Trophoblast cell (in vitro differentiated cells and primary cell): Measurements from ENCODE around the gene PRDM4.

Experiments used
- DNase-seq, 2 donors: peaks; one replicate each; pipeline ENCODE4 v3.0.0-alpha.2; 2016
- H2AFZ ChIP-seq: 2 replicates; pipeline ENCODE4 v1.6.1; 2013; ENCODE audit warnings: low read length, moderate library complexity, mild to moderate bottlenecking; ENCODE audit not compliant: insufficient read depth, poor library complexity
- H2AK5ac ChIP-seq: 2 replicates; pipeline ENCODE4 v1.6.1; 2013; ENCODE audit warnings: mild to moderate bottlenecking, low read length
- H2BK120ac ChIP-seq: 2 replicates; pipeline ENCODE4 v1.6.1; 2013; ENCODE audit warnings: low read length, mild to moderate bottlenecking, moderate library complexity; ENCODE audit not compliant: insufficient read depth, poor library complexity
- H2BK12ac ChIP-seq: 2 replicates; pipeline ENCODE4 v1.6.1; 2013; ENCODE audit warnings: mild to moderate bottlenecking, low read length, moderate library complexity
- H2BK5ac ChIP-seq: 2 replicates; pipeline ENCODE4 v1.6.1; 2013; ENCODE audit warnings: low read length, low read depth, moderate library complexity, mild to moderate bottlenecking; ENCODE audit not compliant: poor library complexity
- H3K14ac ChIP-seq: 2 replicates; pipeline ENCODE4 v1.6.1; 2013; ENCODE audit warnings: mild to moderate bottlenecking, low read length
- H3K18ac ChIP-seq: 2 replicates; pipeline ENCODE4 v1.6.1; 2013; ENCODE audit warnings: mild to moderate bottlenecking, low read length
- H3K23ac ChIP-seq: 2 replicates; pipeline ENCODE4 v1.6.1; 2013; ENCODE audit warnings: low read length
- H3K27ac ChIP-seq: 2 replicates; pipeline ENCODE4 v1.5.1; 2013; ENCODE audit warnings: low read depth, mild to moderate bottlenecking, inconsistent platforms, low read length, moderate library complexity
- H3K27me3 ChIP-seq: 2 replicates; pipeline ENCODE4 v1.6.1; 2013; ENCODE audit warnings: inconsistent platforms, mild to moderate bottlenecking, low read length, moderate library complexity; ENCODE audit not compliant: insufficient read depth
- H3K36me3 ChIP-seq, 2 experiments: 1 replicate in 1 of 2; 2 replicates in 1 of 2; pipeline ENCODE4 v1.6.1; 2013; ENCODE audit warnings: low read length in 2 of 2, mild to moderate bottlenecking in 2 of 2, moderate library complexity in 1 of 2; ENCODE audit not compliant: insufficient read depth in 2 of 2, control insufficient read depth in 1 of 2
- H3K4ac ChIP-seq: 2 replicates; pipeline ENCODE4 v1.6.1; 2013; ENCODE audit warnings: low read depth, mild to moderate bottlenecking, low read length, moderate library complexity
- H3K4me1 ChIP-seq, 2 experiments: 1 replicate in 1 of 2; 2 replicates in 1 of 2; pipeline ENCODE4 v1.6.1; 2013; ENCODE audit warnings: low read length in 2 of 2, mild to moderate bottlenecking in 2 of 2, moderate library complexity in 1 of 2; ENCODE audit not compliant: insufficient read depth in 2 of 2, control insufficient read depth in 1 of 2
- H3K4me2 ChIP-seq: 2 replicates; pipeline ENCODE4 v1.6.1; 2013; ENCODE audit warnings: inconsistent platforms, mild to moderate bottlenecking, low read length, moderate library complexity
- H3K4me3 ChIP-seq: 2 replicates; pipeline ENCODE4 v1.5.1; 2013; ENCODE audit warnings: mild to moderate bottlenecking, low read depth, low read length, inconsistent platforms
- H3K79me1 ChIP-seq: one replicate; pipeline ENCODE4 v1.6.1; 2013; ENCODE audit warnings: low read length
- H3K79me2 ChIP-seq: 2 replicates; pipeline ENCODE4 v1.6.1; 2013; ENCODE audit warnings: low read length, mild to moderate bottlenecking; ENCODE audit not compliant: control insufficient read depth, insufficient read depth, poor library complexity
- H3K9ac ChIP-seq: 2 replicates; pipeline ENCODE4 v1.6.1; 2013; ENCODE audit warnings: mild to moderate bottlenecking, low read length
- H3K9me3 ChIP-seq: 2 replicates; pipeline ENCODE4 v1.6.1; 2013; ENCODE audit warnings: low read depth, mild to moderate bottlenecking, control low read depth, inconsistent platforms, low read length; ENCODE audit not compliant: insufficient read depth
- H4K12ac ChIP-seq: 2 replicates; pipeline ENCODE4 v1.6.1; 2013; ENCODE audit warnings: low read depth, mild to moderate bottlenecking, low read length, moderate library complexity
- H4K8ac ChIP-seq: 2 replicates; pipeline ENCODE4 v1.6.1; 2013; ENCODE audit warnings: low read depth, mild to moderate bottlenecking, low read length, moderate library complexity
- H4K91ac ChIP-seq: one replicate; pipeline ENCODE4 v1.6.1; 2013; ENCODE audit warnings: low read depth, mild to moderate bottlenecking, low read length, moderate library complexity
- WGBS: extraction: QIAGEN DNeasy Blood & Tissue Kit; methylation state at CpG from one replicate; pipeline ENCODE4 v1.1.7; 2013; ENCODE audit warnings: missing lambda C conversion rate; ENCODE audit not compliant: insufficient read length, insufficient coverage; ENCODE audit errors: extremely low coverage; 5-methylcytosine and 5-hydroxymethylcytosine counted together

Gene PRDM4

DNA sequence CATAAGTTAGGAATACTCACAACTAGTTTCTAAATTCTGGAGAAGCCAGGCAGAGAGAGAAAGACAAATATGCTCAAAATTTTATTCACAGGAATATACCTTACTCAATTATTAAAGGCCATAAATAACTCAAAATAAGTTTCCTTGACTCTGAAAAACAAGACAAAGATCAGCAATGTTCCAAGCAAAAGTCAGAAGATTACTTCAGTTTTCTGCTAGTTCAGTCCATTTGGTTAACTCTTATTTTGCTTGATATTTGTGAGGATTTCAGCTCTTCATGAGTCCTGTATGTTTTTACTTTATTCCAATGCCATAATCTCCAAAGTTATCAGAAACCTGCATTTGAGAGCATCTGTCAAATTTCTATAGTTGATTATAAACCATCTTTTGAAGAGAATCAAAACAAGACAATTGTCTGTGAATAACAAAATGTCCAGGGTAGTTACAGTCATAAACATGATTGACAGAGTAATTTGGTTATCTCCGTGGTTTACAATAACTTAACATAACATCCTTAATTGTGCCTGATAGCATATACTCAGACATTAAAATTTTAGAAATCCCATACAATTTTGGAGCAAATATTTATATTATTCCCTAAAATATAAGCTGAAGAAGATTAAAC is 30.6 kb upstream of the PRDM4 start:
- H3K36me3 ChIP-seq, result no peaks in the 10 kb centered on the region
- WGBS, result no CpG with 5 or more reads among the region's 1 CpG
- no peak overlapping the region for H2BK12ac ChIP-seq
- H2BK120ac ChIP-seq, result no peak overlapping the region
- H3K4me1 ChIP-seq, result no peaks in the 10 kb centered on the region
- H4K12ac ChIP-seq, result no peak overlapping the region
- no peak overlapping the region for H3K18ac ChIP-seq
- H4K8ac ChIP-seq, result no peak overlapping the region
- no peak overlapping the region for H3K9ac ChIP-seq
- H2BK5ac ChIP-seq, result no peak overlapping the region
- no peak overlapping the region for H3K14ac ChIP-seq
- H3K4me3 ChIP-seq, result no peak overlapping the region
- H2AK5ac ChIP-seq, result no peak overlapping the region
- H2AFZ ChIP-seq, result no peak overlapping the region
- H3K79me1 ChIP-seq, result no peaks in the 10 kb centered on the region
- no peak overlapping the region for H3K23ac ChIP-seq
- no peaks in the 10 kb centered on the region for H3K9me3 ChIP-seq
- DNase-seq, result no peak
- H3K79me2 ChIP-seq, result no peaks in the 10 kb centered on the region
- H4K91ac ChIP-seq, result no peak overlapping the region
- H3K27me3 ChIP-seq, result no peaks in the 10 kb centered on the region
- no peak overlapping the region for H3K4ac ChIP-seq
- no peak overlapping the region for H3K4me2 ChIP-seq
- no peak overlapping the region for H3K27ac ChIP-seq

DNA sequence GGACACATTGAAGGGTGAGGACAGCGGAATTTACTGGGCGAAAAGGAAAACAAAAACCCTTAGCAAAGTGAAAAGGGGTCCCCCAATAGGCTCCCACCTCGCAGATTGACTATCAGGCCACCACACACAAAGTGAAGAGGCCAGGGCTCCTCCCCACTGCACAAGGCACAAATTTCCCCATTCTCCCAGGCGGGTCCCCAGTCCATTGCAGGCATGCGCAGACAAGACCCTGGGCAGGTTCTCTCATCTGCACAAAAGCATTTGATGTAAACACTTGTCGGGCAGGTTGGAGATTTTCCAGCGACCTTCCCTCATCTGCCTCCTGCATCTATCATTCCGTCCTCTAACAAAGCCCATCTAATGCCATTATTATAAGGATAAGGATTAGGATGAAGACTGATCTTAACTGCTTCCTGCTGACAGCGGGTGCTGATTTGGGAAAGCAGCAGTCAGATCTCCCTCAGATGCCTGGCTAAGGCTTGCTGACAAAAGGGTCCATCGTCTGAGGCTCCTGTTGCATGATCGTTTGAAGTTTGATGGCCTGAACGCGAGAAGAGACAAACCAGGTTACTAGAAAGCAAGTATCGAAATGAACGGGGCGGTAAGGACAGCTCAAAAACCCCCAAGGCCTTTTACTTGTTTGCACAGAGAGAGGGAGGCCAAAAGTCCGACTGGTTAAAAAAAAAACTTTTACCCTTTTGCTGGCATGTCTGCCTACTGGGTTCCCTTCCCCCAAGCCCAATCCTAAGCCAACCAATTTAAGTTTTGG is 27.9 kb upstream of the PRDM4 start:
- H3K4me3 ChIP-seq, result no peak overlapping the region
- no peaks in the 10 kb centered on the region for H3K27me3 ChIP-seq
- no peaks in the 10 kb centered on the region for H3K9me3 ChIP-seq
- no peaks in the 10 kb centered on the region for H3K79me2 ChIP-seq
- H3K4ac ChIP-seq, result no peak overlapping the region
- H4K8ac ChIP-seq, result no peak overlapping the region
- no peak overlapping the region for H3K23ac ChIP-seq
- H3K14ac ChIP-seq, result no peak overlapping the region
- H2BK5ac ChIP-seq, result no peak overlapping the region
- H3K9ac ChIP-seq, result no peak overlapping the region
- no peak overlapping the region for H2AK5ac ChIP-seq
- H2BK120ac ChIP-seq, result no peak overlapping the region
- WGBS, result no CpG with 5 or more reads among the region's 17 CpGs
- H2BK12ac ChIP-seq, result no peak overlapping the region
- H3K79me1 ChIP-seq, result no peaks in the 10 kb centered on the region
- H4K12ac ChIP-seq, result no peak overlapping the region
- no peak for DNase-seq
- H3K4me2 ChIP-seq, result no peak overlapping the region
- H3K18ac ChIP-seq, result no peak overlapping the region
- H2AFZ ChIP-seq, result no peak overlapping the region
- no peaks in the 10 kb centered on the region for H3K36me3 ChIP-seq
- H3K4me1 ChIP-seq, result no peaks in the 10 kb centered on the region
- no peak overlapping the region for H3K27ac ChIP-seq
- H4K91ac ChIP-seq, result no peak overlapping the region

DNA sequence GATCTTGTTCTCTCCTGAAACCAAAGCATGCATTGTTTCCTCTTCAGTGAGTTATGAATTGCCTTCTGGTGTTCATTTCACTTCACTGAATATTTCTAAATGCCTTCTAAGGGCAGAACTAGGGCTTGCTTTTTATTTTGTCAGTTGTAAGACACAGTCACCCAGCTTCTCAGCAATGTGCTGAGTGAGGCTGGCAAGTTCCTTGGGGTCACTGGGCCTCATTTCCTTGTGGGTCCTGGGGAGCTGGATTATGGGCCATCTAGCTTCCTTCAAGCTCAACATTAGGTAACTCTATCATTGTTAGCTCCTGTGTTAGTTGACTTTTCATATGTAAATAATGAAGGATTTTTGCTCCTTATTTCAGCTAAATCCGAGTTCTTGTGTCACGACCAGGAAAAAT is 27.3 kb upstream of the PRDM4 start:
- Histone ChIP-seq H4K8ac (no peak overlapping the region), H2BK5ac (no peak overlapping the region), H3K27ac (no peak overlapping the region), H3K23ac (no peak overlapping the region), H3K4me1 (no peaks in the 10 kb centered on the region), H3K9me3 (no peaks in the 10 kb centered on the region), H3K79me1 (no peaks in the 10 kb centered on the region), H2BK120ac (no peak overlapping the region), H3K9ac (no peak overlapping the region), H3K4me3 (no peak overlapping the region), H3K14ac (no peak overlapping the region), H4K91ac (no peak overlapping the region), H2AK5ac (no peak overlapping the region), H3K4ac (no peak overlapping the region), H2AFZ (no peak overlapping the region), H3K79me2 (no peaks in the 10 kb centered on the region), H3K36me3 (no peaks in the 10 kb centered on the region), H3K4me2 (no peak overlapping the region), H4K12ac (no peak overlapping the region), H2BK12ac (no peak overlapping the region), H3K27me3 (no peaks in the 10 kb centered on the region), H3K18ac (no peak overlapping the region)
- no CpG with 5 or more reads among the region's 2 CpGs for WGBS
- no peak for DNase-seq

DNA sequence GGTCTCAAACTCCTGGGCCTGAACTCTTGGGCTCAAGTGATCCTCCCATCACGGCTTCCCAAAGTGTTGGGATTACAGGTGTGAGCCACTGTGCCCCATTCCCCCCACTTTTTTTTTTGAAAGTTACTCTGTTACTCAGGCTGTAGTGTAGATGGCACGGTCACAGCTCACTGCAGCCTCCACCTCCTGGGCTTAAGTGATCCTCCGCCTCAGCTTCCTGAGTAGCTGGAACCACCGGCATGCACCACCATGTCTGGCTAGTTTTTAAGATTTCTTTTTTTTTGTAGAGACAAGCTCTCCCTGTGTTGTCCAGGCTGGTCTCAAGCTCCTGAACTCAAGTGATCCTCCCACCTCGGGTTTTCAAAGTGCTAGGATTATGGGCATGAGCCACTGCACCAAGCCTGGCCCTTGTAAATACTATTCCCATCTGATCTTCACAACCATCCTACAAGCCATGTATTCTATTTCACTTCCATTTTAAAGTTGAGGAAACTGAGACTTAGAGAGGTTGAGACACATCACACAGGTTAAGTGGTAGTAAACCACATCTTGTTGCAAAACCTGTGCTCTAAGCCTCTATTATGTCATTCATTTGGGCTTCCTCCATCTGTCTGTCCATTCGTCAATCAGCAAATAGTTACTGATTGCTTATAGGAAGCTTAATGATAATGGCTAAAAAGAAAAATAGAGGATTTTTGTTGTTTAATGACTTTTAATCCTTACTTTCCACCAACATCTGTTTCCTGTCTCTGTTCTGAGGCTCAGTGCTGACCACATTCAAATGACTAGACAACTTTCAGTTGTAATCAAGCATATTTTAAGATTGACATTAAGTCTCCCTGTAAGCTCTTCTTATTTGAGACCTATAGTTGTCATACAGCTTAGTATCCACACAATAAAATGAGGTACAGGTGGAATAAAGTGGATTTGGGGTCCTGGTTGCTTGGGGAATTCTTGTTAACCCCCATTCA is 22.8 kb upstream of the PRDM4 start:
- H2AFZ ChIP-seq, result no peak overlapping the region
- H3K14ac ChIP-seq, result no peak overlapping the region
- no peaks in the 10 kb centered on the region for H3K79me2 ChIP-seq
- H2AK5ac ChIP-seq, result no peak overlapping the region
- no peaks in the 10 kb centered on the region for H3K4me1 ChIP-seq
- H3K18ac ChIP-seq, result no peak overlapping the region
- no peak overlapping the region for H2BK12ac ChIP-seq
- no peak overlapping the region for H4K12ac ChIP-seq
- H4K8ac ChIP-seq, result no peak overlapping the region
- no peak overlapping the region for H3K4me2 ChIP-seq
- WGBS, result no CpG with 5 or more reads among the region's 6 CpGs
- no peak overlapping the region for H2BK5ac ChIP-seq
- H3K4me3 ChIP-seq, result no peak overlapping the region
- no peak overlapping the region for H2BK120ac ChIP-seq
- no peaks in the 10 kb centered on the region for H3K36me3 ChIP-seq
- no peak overlapping the region for H3K9ac ChIP-seq
- no peak for DNase-seq
- no peak overlapping the region for H3K27ac ChIP-seq
- no peak overlapping the region for H3K23ac ChIP-seq
- H3K9me3 ChIP-seq, result no peaks in the 10 kb centered on the region
- no peaks in the 10 kb centered on the region for H3K27me3 ChIP-seq
- no peak overlapping the region for H4K91ac ChIP-seq
- H3K79me1 ChIP-seq, result no peaks in the 10 kb centered on the region
- no peak overlapping the region for H3K4ac ChIP-seq
